Activated CD4-positive, CD25-positive, alpha-beta regulatory T cell treated with anti-CD3 and anti-CD28 coated beads, Interleukin-2, amount 50 U/mL, for 72 hours (primary cell): ENCODE measurements around the gene TICAM2.

Experiments used
- DNase-seq: peaks from one replicate; pipeline ENCODE4 v3.0.0; 2021

Gene TICAM2

GRCh38 chr5:115530426-115530825 is 71.9 kb downstream of the TICAM2 start:
- DNase-seq: no peak
